Stimulated activated CD4-positive, alpha-beta T cell treated with anti-CD3 and anti-CD28 coated beads, Interleukin-15, amount 100 ng/mL, for 1 hour (primary cell): ENCODE measurements around the gene FIGNL2.
"Not testable (repeated sequence)": the region's sequence is repeated elsewhere in the genome, so short reads cannot be mapped to it uniquely, and the experiment has no call there.

Experiments used
- DNase-seq, 2 donors: peaks; one replicate each; pipeline ENCODE4 v3.0.0-alpha.2; 2020; ENCODE audit warnings: low read depth in 1 of 2, low spot score in 1 of 2

Gene FIGNL2, protein sequence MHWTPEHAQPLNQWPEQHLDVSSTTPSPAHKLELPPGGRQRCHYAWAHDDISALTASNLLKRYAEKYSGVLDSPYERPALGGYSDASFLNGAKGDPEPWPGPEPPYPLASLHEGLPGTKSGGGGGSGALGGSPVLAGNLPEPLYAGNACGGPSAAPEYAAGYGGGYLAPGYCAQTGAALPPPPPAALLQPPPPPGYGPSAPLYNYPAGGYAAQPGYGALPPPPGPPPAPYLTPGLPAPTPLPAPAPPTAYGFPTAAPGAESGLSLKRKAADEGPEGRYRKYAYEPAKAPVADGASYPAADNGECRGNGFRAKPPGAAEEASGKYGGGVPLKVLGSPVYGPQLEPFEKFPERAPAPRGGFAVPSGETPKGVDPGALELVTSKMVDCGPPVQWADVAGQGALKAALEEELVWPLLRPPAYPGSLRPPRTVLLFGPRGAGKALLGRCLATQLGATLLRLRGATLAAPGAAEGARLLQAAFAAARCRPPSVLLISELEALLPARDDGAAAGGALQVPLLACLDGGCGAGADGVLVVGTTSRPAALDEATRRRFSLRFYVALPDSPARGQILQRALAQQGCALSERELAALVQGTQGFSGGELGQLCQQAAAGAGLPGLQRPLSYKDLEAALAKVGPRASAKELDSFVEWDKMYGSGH

DNA sequence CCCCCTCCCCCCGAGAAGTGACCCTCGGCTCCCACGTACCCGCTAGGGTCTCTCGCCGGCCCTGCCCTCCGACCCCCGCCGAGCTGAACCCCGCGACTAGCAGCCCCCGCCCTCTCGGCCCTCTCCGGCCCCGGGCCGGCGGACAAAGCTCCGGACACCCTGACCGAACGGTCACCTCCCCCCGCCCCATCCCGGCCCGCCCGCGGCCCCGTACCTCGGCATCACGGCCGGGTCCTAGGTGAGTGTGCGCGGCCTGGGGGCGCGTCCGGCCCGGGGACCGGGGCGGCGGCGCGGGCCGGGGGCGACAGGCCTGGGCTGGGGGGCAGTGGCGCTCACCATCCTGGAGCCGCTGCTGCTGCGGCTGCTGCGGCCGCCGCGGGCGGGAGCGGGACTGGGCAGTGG, at the start of gene FIGNL2:
TSS of gene FIGNL2 (minus strand) at position 393 of the 402 bp plus-strand sequence. CDS start 26,305 bp downstream, outside the sequence.
- DNase-seq = no peak

DNA sequence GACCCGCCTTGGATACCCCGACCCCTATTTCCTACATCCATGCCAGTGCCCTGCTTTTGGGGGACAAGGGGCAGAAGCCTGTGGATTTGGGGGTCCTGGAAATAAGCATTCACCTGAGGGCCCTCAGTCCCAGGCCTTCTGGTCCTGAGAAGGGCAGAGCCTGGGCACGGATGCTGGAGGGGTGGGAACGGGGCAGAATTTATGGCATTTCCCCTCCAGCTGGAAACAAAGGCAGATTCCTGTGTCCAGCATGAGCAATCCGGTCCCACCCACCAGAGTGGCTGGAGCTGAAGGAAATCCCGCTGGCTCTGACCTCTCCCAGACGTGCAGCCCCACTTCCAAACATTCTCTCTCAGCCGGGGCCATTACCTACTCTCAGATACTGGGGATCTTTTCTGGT, 48.7 kb upstream of the FIGNL2 start:
- DNase-seq = no peak

DNA sequence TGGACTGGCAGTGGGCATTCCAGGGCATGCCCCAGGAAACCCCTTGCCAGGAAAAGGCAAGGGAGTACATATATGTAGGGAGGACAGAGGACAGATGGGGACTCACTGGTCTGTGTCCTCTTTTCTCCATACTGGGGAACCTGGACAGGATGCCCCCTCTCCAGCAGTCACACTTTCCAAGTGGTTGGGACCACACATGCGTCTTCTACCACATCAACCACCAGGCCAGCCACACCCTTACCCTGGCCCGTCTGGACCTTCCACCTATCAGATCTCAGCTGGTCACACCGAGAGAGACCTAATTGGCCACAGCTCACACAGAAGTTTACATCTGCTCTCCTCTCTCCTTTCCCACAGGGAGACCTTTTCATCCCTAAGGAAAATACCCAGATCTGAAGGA, 47.7 kb upstream of the FIGNL2 start:
- no peak for DNase-seq

DNA sequence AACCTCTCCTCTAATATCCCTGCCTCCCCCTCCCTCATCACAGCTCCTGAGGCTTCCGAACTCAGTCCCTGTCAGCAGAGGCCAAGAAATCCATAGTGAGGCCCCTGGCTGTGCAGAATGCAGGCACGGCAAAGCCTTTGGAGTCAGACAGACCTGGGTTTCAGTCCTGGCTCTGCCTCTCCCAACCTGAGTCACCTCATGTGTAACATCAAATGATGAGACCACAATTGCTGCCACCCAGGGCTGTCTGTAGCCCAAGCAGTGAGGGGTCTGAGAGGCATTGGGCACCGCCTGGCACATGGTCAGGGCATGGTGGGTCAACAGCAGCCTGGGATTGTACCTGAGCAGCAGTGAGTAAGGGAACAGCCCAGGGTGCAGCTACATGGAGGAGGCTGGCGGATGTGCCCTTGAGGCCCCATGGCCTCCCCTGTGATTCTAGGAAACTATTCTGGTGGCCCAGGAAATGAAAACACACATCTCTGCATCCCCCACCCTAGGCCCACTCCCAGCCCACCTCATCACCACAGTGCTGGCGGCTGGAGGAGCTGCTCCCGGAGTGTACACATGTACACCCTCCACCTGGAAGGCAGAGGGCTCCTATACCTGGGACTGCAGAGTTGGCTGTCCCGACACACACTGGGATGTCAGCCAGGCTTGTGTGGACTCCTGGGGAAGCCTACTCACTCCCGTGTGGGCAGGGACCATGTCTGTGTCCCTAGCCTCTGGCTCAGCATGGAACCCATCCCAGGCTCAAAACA, 47.0 kb upstream of the FIGNL2 start:
- DNase-seq = no peak

DNA sequence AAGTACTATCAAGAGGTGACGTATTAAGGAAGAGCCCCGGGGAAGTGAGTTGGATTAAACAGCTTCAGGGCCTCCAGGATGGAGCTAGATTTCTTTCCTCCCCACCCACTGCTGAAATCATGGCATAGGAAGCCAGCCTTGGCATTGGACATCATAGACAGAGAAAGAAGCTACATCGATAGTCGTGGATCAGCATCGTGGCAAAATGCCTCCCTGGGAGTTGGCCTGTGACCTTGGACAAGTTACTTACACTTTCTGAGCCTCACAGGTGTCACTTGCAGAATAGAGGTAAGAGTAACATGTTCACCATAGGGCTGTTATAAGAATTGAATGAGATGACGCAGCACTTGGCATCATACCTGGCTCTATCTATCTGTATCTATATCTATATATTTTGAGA, 45.3 kb upstream of the FIGNL2 start:
- no peak for DNase-seq

DNA sequence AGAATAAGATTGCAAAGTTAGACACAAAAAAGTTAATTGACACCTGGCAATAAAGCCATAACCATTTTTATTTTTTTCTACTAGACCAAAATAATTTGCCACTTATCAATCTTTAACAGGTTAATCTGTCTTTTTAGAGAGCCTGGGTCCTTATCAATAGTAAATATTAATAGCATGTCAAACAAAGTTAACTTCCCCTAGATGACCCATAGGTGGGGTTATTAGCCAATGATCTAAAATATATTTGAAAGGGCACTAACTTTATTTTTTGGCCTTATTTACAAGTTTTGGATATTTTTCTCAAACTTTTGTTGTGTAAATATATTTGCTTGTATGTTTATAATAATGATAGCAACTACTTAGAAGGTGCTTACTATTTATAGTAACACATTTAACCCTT, 43.3 kb upstream of the FIGNL2 start:
- no peak for DNase-seq

DNA sequence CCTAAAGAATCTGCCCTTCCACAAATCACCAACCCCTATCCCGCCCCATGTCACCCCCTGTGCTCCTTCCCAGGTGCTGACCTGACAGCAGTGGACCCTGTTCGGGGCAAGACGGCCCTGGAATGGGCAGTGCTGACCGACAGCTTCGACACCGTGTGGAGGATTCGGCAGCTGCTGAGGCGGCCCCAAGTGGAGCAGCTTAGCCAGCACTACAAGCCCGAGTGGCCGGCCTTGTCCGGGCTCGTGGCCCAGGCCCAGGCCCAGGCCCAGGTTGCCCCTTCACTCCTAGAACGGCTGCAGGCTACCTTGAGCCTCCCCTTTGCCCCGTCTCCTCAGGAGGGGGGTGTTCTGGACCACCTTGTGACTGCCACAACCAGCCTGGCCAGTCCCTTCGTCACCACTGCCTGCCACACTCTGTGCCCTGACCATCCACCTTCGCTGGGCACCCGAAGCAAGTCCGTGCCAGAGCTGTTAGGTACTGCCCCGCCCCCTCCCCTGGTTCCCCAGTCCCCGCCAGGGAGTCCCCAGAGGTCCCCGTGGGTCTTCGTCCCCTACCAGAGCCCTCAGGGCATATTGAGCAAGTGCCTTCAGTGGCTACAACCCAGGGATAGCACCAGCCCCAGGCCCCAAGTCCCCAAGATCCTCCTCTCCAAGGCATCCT, 42.1 kb upstream of the FIGNL2 start:
- DNase-seq = no peak

DNA sequence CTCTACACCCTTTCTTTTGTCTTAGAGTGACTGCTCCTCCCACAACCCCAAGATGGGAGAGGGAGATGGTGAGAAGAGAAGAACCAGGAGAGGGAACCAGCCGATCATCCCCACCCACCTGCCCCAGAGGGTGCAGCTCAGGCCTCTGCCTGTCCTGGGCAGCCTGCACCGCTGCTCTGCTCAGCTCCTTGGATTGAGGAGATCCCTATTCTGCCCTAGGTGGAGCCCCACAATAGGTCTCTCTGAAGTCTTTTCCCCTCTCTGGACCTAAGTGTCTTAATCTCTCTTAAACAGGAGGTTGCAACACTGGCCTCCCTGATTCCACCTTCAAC, 41.6 kb upstream of the FIGNL2 start:
- DNase-seq = no peak

DNA sequence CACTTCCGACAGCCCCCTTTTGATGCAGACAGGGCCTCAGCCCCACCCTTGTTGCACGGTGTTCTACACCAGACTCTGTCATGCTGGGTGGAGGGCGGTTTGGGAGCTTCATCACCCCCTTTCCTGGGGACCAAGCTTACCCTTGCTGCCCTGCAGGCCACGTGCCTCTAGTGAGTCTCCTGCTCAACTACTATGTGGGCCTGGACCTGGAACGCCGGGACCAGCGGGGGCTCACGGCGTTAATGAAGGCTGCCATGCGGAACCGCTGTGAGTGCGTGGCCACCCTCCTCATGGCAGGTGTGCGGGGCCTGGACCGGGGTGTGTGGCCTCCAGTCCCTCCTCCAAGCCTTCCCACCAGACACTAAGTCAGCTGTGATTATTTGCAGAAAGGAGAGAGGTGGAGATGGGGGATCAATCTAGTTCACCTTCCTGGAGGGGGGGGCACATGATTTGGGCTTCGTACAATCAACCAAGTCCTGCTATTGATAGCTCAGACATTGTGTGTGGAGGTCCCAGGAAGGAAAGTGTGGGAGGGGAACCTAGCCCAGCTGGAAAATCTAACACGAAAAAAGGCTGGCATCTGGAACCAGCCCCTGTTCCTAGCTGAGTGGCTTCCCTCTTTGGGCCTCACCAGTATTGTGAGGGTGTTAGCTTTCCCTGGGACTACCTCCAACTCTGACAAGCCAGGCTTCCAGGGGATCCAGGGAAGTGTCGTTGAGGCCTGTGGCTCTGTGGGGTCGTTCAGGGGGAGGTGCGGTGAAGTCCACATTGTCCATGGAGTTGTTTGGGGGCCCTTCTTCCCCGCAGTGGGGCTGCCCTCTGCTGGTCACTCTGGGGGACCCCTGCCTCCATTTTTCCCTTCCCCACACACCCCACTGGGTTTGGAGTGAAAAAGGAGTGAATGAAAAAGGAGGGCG, 41.0 kb upstream of the FIGNL2 start:
- no peak for DNase-seq

DNA sequence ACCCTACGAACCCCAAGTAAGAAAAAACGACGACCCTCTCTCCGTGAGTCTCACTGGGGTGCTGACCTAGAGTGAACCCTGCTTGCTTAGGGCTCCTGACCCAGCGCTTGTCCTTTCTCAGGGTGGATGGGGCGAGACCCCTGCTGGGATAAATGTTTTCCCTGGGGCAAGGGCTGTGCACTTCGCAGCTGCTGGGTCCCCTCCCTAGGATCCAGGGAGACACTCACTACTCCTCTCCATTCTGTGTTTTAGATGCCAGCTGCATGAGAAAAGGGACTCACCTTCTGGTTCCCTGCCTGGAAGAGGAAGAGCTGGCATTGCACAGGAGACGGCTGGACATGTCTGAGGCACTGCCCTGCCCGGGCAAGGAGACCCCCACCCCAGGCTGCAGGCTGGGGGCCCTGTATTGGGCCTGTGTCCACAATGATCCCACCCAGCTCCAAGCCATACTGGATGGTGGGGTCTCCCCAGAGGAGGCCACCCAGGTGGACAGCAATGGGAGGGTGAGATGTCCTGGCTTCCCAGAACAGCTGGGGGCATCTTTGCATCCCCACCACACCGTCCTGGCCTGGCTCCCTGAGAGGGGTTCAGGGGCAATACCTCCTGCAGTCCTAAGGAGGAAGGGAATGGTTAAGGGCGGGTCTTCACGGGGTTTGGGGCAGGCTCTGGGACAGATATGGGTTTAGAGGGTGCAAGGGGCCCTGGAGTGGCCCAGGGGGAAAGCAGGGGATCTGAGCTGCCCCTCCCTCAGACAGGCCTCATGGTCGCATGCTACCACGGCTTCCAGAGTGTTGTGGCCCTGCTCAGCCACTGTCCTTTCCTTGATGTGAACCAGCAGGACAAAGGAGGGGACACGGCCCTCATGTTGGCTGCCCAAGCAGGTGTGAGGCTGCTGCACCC, 40.0 kb upstream of the FIGNL2 start:
- no peak for DNase-seq

DNA sequence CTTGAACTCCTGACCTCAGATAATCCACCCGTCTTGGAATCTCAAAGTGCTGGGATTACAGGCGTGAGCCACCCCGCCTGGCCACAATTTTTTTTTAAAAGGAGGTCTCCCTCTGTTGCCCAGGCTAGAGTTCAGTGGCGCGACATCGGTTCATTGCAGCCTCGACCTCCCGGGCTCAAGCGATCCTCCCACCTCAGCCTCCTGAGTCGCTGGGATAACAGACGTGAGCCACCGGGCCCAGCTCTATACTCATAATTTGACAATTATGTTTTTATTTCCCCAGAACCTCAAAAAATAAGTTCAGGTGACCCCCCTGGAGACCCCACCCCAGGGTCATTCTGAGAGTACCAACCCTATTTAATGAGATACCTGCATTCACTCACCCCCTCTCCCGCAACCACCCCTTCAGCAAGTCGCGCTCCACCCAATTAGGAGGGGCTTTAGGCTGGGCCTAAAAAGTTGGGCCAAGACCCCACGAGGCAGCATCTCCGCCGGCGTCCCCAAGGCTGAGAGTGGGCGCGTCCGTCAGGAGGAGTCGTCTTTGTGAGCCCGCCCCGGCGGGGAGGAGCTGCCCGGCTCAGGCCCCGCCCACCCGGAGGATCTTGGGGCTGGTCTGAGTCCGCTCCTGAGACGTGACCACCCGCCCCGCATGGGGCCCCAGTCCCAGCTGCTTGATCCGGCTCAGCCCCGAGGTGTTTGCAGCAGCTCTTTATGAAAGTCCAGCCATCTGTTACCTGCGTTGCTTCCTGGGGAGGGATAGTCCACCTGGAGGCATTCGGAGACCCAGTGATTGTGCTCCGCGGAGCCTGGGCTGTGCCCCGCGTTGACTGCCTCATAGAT, 39.2 kb upstream of the FIGNL2 start, which contains the start of gene ANKRD33:
TSS of gene ANKRD33 (plus strand) at position 628 of the 840 bp plus-strand sequence. CDS start at position 712, 84 bp downstream.
- DNase-seq = no peak

DNA sequence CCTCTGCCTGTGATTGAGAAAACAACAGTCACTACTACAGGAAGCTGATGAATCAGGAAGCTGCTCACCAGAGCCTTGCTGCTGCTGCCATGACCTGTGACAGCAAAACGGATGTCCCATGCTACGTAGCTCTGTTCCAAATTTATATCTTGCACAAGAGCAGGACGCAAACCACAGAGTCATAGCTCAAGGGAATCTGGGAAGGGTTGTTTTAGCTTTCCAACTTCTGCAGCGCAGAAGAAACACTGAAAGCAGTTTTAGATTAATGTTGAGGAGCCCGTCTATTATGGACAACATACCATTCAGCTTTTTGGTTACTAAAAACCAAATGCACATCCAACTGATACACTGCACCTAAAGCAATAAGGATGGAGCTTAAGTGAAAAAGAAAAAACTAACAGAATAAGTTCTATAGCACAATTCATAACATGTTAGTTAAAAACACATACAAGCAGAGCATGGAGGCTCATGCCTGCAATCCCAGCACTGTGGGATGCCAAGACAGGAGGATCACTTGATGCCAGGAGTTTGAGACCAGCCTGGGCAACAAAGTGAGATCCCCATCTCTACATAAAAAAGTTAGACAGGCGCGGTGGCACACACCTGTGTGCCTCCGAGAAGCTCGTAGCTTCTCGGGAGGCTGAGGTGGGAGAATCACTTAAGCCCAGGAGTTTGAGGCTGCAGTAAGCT, 37.6 kb upstream of the FIGNL2 start:
- no peak for DNase-seq

DNA sequence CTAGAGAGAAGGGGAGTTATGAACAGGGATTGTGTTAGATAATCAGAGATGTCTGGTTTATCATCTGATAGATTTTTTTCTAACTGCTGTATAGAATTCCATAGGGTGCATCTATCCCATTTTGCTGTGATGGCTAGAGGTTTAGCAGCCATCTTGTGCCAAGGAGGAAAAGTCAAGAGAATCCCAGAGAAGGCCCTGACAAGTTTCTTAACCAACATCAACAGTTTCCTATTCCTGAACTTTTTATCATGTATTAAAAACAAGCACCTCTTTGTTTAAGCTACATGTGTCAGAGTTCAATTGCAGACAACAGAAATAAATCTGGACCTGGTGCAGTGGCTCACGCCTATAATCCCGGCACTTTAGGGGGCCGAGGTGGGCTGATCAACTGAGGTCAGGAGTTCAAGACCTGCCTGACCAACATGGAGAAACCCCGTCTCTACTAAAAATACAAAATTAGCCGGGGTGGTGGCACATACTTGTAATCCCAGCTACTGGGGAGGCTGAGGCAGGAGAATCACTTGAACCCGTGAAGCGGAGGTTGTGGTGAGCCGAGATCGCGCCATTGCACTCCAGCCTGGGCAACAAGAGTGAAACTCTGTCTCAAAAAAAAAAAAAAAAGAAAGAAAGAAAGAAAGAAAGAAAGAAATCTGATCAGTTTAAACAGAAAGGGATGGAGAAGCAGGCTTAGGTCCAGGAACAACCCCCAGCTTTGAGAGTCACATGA, 36.9 kb upstream of the FIGNL2 start:
- not testable (repeated sequence) for DNase-seq

DNA sequence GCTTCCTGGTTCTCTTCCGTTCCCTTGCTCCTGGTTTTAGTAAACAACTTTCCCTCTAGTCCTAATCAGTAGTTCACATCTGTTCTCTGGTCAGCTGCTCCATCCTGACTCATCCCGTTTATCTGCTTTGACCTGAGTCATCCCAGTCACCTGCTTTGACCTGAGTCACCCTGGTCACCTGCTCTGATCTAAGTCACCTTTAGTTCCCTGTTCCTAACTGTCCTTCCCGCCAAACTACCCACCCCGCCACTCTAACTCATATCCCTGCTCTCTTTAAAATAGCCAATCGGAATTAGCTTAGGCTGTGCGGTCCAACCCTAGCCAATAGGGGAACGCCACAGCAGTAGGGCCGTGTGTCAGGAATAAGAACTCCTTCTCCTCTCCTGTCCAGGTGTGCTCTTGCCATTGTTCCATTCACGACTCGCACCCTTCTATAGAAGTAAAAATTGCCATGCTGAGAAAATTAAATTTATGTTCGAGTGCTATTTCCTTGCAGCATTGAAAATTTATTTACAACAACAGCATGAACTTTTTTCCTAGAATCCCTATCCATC, 36.2 kb upstream of the FIGNL2 start:
- no peak for DNase-seq

DNA sequence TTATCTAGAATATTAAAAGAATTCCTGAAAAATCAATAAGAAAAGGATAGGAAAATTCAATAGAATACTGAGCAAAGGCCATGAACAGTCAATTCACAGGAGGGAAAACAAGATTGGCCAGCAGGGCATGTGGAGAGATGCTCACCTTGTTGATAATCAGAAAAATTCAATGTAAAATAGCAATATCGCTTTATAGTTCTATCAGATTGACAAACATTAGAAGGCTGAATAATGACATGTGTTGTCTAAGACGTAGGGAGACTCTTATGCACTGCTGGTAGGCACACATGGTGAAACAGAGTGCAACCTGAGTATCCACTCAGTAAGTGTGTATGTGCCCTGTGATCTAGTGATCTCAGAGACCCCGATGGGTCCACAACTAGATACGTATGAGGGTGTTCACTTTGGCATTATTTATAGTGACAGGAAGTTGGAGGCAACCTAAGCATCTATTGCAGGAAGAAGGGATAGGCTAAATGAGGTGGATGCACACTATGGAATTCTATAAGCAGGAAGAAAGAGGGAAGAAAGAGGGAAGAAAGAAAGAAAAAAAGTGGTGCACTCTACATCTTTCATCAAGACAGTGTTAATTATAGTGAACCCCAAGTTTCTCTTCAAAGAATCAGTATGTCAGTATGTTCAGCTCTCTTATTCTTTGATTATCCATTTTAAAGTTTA, 35.6 kb upstream of the FIGNL2 start:
- no peak for DNase-seq

DNA sequence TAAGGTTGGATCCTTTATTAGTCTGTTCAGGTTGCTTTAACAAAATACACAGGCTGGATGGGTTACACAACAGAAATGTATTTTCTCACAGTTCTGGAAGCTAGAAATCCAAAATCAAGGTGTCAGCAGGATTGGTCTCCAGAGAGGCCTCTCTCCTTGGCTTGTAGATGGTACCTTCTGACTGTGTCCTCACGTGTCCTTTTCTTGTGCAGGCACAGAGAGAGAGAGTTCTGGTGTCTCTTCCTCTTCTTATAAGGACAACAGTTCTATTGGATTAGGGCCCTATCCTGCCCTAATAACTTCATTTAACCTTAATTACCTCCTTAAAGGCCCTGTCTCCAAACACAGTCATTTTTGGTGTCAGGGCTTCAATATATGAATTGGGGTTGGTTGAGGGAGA, 34.8 kb upstream of the FIGNL2 start:
- no peak for DNase-seq
